ENCODE results near the gene A2ML1. TPM values are rescaled to one million over a fixed set of nuclear protein-coding genes. Genes with fewer than 3 reads are reported as not detected.
A peak's percentile ranks its signal among the peaks of the same experiment; 100 is the strongest.
"Not testable (repeated sequence)": the region's sequence is repeated elsewhere in the genome, so short reads cannot be mapped to it uniquely, and the experiment has no call there.

Gene A2ML1
- total and polyA plus RNA-seq, 3 donors from 2014 or later = 20.0 to 81.1 (median 47.6) TPM

DNA sequence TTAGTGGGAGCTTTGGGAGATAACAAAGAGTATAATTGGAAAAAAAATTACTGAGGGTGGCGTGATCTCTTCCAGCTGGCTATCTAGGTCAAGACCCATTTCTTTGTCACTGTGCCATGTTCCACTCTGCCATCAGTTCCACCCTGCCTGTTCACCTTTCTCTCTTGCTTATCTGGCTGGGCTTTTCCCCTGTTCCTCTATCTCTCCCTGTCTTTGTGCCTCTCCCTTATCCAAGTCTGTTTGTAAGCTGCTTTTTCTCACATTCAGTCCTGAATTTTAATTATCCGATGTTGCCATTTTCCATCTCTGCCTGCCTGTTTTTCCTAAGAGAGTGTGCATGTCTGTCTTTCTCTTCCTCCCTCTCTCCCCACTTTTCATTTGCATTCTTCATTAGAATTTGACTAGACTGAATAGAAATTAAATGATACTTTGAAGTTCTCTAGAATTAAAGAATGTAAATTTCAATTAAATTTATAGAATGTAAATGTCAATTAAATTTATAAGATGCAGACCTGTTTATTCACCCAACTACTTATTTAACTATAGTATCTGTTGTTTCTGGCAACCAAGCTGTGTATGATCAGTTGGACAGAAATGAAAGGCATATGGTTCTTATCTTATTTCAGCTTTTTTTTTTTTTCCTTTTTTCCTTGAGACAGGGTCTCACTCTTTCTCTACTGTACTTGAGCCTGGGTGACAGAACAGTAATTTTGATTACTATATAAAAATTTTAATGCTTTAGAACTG, 40.9 kb upstream of the A2ML1 start:
- no peaks in the 10 kb centered on the region for H3K9me3 ChIP-seq
- H3K27me3 ChIP-seq = no peaks in the 10 kb centered on the region
- peak; percentile 66 for DNase-seq
- no peaks in the 10 kb centered on the region for H3K36me3 ChIP-seq (ENCODE audit: low read depth, missing control alignments)
- H3K4me1 ChIP-seq = peaks cover 10% of the 10 kb centered on the region
- 35 to 58% methylated on average over 2 of the region's 2 CpGs for WGBS, 2 donors
- H3K27ac ChIP-seq = peak overlapping the region; percentile 22 to 71
- no peak overlapping the region for H3K4me3 ChIP-seq
- intact Hi-C loops (cut with DNase I; ENCODE audit: low total_unique reads) = no loop called here
- TF ChIP-seq, protein P1, sequence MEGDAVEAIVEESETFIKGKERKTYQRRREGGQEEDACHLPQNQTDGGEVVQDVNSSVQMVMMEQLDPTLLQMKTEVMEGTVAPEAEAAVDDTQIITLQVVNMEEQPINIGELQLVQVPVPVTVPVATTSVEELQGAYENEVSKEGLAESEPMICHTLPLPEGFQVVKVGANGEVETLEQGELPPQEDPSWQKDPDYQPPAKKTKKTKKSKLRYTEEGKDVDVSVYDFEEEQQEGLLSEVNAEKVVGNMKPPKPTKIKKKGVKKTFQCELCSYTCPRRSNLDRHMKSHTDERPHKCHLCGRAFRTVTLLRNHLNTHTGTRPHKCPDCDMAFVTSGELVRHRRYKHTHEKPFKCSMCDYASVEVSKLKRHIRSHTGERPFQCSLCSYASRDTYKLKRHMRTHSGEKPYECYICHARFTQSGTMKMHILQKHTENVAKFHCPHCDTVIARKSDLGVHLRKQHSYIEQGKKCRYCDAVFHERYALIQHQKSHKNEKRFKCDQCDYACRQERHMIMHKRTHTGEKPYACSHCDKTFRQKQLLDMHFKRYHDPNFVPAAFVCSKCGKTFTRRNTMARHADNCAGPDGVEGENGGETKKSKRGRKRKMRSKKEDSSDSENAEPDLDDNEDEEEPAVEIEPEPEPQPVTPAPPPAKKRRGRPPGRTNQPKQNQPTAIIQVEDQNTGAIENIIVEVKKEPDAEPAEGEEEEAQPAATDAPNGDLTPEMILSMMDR (IDR thresholded peaks at IDR 0.05) = no peak
- TF ChIP-seq POLR2A (IDR thresholded peaks at IDR 0.05) = no peak

DNA sequence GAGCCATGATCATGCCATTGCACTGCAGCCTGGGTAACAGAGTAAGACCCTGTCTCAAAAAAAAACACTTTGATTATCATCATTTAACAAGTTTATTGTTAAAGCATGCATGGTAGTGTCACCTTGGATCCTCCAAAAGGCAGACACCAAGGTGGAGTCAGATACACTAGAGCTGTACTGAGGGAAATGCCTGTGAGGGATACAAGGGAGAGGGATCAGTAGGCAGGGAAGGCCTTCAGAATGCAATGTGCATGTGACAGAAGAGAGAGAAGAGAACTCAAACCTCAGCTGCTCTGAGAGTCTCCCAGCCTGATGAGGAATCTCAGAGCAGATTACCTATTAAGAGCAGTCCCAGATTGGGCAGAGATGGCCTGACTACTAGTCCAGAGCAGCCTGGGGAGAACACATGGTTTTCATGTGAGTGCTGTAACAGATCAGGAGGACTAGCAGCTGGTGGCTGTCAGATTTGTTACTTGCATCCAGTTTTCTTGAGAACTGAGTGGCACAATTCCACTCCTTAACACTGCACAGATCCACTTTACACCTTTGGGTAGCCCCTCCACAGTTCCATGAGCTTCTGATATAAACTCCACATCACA, 38.0 kb upstream of the A2ML1 start:
- TF ChIP-seq, protein P1 (IDR thresholded peaks at IDR 0.05) = no peak
- no peak for TF ChIP-seq POLR2A (IDR thresholded peaks at IDR 0.05)
- H3K4me3 ChIP-seq = no peak overlapping the region

DNA sequence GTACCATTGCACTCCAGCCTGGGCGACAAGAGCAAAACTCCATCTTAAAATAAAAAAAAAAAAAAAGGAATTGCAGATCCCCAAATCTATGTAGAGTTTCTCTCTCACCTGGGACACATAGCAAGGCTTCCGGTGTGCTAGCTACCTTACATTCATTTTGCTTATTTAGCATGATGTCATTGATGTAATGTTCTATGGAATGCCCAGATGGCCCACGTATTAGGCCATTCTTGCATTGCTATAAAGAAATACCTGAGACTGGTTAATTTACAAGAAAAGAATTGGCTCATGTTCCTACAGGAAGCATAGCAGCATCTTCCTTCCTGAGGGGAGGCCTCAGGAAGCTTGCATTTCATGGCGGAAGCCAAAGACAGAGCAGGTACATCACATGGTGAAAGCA, 36.9 kb upstream of the A2ML1 start:
- Histone ChIP-seq H3K36me3 (ENCODE audit: low read depth, missing control alignments) (no peaks in the 10 kb centered on the region), H3K27ac (no peak overlapping the region), H3K9me3 (no peaks in the 10 kb centered on the region), H3K27me3 (no peaks in the 10 kb centered on the region), H3K4me3 (no peak overlapping the region), H3K4me1 (peaks cover 6% of the 10 kb centered on the region)
- intact Hi-C loops (cut with DNase I; ENCODE audit: low total_unique reads) = no loop called here
- 89 to 94% methylated on average over 4 of the region's 4 CpGs for WGBS, 2 donors
- no peak for DNase-seq
- TF ChIP-seq POLR2A (IDR thresholded peaks at IDR 0.05) = no peak
- TF ChIP-seq, protein P1 (IDR thresholded peaks at IDR 0.05) = no peak

More for the DNA sequence above, 38.0 kb upstream of the A2ML1 start:
- peaks cover 7% of the 10 kb centered on the region for H3K4me1 ChIP-seq
- H3K27me3 ChIP-seq = no peaks in the 10 kb centered on the region
- no peak for DNase-seq
- H3K9me3 ChIP-seq = no peaks in the 10 kb centered on the region
- H3K36me3 ChIP-seq (ENCODE audit: low read depth, missing control alignments) = no peaks in the 10 kb centered on the region
- H3K27ac ChIP-seq = no peak overlapping the region
- intact Hi-C loops (cut with DNase I; ENCODE audit: low total_unique reads) = no loop called here

DNA sequence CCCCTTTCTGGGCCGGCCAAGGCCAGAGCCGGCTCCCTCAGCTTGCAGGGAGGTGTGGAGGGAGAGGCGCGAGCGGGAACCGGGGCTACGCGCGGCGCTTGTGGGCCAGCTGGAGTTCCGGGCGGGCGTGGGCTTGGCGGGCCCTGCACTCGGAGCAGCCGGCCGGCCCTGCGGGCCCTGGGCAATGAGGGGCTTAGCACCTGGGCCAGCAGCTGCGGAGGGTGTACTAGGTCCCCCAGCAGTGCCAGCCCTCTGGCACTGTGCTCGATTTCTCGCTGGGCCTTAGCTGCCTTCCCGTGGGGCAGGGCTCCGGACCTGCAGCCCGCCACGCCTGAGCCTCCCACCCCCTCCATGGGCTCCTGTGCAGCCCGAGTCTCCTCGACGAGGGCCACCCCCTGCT, 35.2 kb upstream of the A2ML1 start:
- H3K4me1 ChIP-seq; H3K27me3 ChIP-seq; H3K27ac ChIP-seq; DNase-seq; H3K36me3 ChIP-seq (ENCODE audit: low read depth, missing control alignments); H3K4me3 ChIP-seq; intact Hi-C loops (cut with DNase I; ENCODE audit: low total_unique reads); H3K9me3 ChIP-seq: not testable (repeated sequence)
- WGBS, 2 donors = 70 to 87% methylated on average over 4 to 18 of the region's 28 CpGs

DNA sequence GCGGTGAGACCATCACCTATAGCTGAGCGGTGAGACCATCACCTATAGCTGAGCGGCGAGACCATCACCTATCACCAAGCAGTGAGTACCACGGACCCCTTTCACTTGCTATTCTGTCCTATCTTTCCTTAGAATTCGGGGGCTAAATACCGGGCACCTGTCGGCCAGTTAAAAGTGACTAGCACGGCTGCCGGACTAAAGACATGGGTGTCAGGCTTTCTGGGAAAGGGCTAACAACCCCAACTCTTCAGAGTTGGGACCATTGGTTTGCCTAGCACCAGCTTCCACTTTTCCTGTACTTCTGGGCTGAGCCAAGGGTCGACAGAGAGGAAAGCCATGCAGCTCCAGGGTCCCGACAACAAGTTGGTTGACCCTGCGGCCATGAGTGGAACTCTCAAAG, 33.7 kb upstream of the A2ML1 start:
- H3K27ac ChIP-seq; H3K9me3 ChIP-seq; H3K4me3 ChIP-seq; H3K36me3 ChIP-seq (ENCODE audit: low read depth, missing control alignments); H3K4me1 ChIP-seq; intact Hi-C loops (cut with DNase I; ENCODE audit: low total_unique reads); H3K27me3 ChIP-seq; DNase-seq: not testable (repeated sequence)
- 72 to 81% methylated on average over 8 to 9 of the region's 13 CpGs for WGBS, 2 donors

DNA sequence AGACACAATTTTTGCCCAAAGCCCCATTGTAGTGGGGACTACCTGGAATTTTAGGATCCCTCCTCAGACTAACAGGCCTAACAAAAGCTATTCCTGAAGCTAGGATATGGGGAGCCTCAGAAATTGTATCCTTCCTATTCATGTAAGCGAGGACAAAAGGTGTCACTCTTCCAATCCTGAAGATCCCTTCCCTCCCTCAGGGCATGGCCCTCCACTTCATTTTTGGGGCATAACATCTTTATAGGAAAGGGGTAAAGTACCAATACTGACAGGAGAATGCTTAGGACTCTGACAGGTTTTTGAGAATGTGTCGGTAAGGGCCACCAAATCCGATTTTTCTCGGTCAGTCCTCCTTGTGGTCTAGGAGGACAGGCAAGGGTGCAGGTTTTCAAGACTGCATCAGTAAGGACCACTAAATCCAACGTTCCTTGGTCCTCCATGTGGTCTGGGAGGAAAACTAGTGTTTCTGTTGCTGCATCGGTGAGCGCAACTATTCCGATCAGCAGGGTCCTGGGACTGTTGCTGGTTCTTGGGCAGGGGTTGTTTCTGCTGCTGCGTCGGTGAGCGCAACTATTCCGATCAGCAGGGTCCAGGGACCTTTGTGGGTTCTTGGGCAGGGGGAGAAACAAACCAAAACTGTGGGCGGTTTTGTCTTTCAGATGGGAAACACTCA, 32.9 kb upstream of the A2ML1 start:
- H3K36me3 ChIP-seq (ENCODE audit: low read depth, missing control alignments); H3K4me3 ChIP-seq; H3K27ac ChIP-seq; H3K27me3 ChIP-seq; H3K4me1 ChIP-seq; DNase-seq; intact Hi-C loops (cut with DNase I; ENCODE audit: low total_unique reads); H3K9me3 ChIP-seq: not testable (repeated sequence)
- WGBS, 2 donors = 80 to 88% methylated on average over 13 of the region's 13 CpGs

DNA sequence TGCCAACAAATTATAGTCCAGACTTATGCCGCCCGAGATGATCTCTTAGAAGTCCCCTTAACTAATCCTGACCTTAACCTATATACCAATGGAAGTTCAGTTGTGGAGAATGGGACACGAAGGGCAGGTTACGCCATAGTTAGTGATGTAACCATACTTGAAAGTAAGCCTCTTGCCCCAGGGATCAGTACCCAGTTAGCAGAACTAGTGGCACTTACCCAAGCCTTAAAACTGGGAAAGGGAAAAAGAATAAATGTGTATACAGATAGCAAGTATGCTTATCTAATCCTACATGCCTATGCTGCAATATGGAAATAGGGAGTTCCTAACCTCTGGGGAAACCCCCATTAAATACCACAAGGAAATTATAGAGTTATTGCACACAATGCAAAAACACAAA, 29.2 kb upstream of the A2ML1 start:
- H3K9me3 ChIP-seq; H3K36me3 ChIP-seq (ENCODE audit: low read depth, missing control alignments); H3K4me1 ChIP-seq; H3K27ac ChIP-seq; intact Hi-C loops (cut with DNase I; ENCODE audit: low total_unique reads); H3K27me3 ChIP-seq; H3K4me3 ChIP-seq; DNase-seq: not testable (repeated sequence)
- WGBS, 2 donors = 93 to 97% methylated on average over 4 of the region's 4 CpGs

DNA sequence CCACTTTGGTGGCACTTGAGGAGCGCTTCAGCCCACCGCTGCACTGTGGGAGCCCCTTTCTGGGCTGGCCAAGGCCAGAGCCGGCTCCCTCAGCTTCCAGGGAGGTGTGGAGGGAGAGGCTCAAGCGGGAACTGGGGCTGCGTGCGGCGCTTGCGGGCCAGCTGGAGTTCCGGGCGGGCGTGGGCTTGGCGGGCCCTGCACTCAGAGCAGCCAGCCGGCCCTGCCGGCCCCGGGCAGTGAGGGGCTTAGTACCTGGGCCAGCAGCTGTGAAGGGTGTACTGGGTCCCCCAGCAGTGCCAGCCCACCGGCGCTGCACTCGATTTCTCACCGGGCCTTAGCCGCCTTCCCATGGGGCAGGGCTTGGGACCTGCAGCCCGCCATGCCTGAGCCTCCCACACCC, 27.8 kb upstream of the A2ML1 start:
- intact Hi-C loops (cut with DNase I; ENCODE audit: low total_unique reads); H3K9me3 ChIP-seq; H3K27ac ChIP-seq; H3K4me3 ChIP-seq; DNase-seq; H3K4me1 ChIP-seq; H3K27me3 ChIP-seq; H3K36me3 ChIP-seq (ENCODE audit: low read depth, missing control alignments): not testable (repeated sequence)
- WGBS, 2 donors = 100% methylated on average over 2 of the region's 21 CpGs; no CpG with 5 or more reads in 1 of the 2 donors
